T follicular helper cell (primary cell): ENCODE measurements around the gene RND1.
"Not testable (repeated sequence)": the region's sequence is repeated elsewhere in the genome, so short reads cannot be mapped to it uniquely, and the experiment has no call there.

Source experiments
- DNase-seq: peaks from one replicate; pipeline ENCODE4 v3.0.0-alpha.2; 2020; ENCODE audit warnings: low read depth
- total RNA-seq, 2 experiments: gene quantifications; one replicate each; lab custom pipeline; 2026; lab: John Stamatoyannopoulos, UW

The RND1 gene
- 3.0 reads per million in 2 experiments for total RNA-seq

DNA sequence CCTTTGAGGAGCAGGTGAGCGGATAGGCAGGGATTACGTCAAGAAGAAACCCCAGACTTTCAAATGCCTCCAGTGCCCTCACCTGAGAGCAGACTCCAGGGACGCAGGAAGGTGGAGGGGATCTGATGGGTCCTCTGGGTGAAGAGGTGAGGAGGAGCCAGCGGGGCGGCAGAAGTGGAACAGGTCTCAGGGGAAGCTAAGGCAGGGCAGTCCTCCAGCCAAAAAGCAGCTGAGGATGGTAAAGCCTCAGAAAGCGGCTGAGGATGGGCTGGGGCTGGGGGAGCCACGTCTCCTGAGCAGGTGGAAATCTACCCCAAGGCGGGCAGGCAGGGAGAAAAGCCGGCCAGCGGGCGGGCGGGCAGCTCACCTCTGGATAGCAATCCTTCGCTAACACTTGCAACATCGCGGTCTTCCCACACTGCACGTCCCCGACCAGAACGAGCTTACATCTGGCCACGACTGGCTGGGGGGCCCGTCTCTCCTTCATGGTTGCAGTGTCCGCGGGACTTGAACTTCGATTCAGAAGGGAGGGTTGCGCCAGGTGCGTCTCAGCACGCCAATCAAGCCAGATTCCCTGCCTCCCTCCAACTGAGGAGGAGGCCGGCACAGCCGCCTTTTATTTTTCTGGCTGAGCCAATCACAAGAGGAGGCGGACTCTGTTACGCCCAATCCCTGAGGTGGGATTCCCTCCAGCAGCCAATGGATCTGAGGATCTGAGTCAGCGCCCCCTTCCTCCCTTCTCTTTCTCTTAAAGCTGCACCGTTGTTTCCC is at the start of gene RND1:
Gene RND1, minus strand, starts transcription at position 590 of the 771 bp plus-strand sequence. Its CDS starts 103 bp downstream, at position 487.
- DNase-seq = peak; percentile 81

DNA sequence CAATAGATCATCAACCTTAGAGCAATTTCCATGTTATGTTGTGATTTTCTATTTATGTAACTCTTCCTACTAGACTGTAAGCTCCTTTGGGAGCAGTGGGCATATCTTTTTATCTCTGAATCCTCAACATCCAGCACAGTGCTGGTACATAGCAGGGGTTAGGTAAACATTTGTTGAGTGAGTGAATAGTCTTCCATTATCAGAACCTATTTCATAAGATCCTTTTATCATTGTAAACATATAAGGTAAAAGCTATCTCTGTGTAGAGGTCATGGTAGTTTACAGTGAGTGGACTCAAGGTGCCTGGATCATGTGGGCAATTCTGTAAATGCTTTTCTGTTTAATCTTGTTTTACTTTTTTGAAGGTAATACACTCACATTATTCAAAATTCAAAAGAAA is 44.5 kb upstream of the RND1 start:
- DNase-seq = no peak

DNA sequence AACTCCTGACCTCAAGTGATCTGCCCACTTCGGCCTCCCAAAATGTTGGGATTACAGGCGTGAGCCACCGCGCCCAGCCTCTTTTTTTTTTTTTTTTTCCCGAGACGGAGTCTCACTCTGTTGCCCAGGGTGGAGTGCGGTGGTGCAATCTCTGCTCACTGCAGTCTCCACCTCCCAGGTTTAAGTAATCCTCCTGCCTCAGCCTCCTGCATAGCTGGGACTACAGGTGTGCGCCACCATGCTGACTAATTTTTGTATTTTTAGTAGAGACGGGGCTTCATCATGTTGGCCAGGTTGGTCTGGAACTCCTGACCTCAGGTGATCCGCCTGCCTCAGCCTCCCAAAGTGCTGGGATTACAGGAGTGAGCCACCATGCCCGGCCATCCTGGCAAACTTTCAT is 44.0 kb upstream of the RND1 start:
- not testable (repeated sequence) for DNase-seq

DNA sequence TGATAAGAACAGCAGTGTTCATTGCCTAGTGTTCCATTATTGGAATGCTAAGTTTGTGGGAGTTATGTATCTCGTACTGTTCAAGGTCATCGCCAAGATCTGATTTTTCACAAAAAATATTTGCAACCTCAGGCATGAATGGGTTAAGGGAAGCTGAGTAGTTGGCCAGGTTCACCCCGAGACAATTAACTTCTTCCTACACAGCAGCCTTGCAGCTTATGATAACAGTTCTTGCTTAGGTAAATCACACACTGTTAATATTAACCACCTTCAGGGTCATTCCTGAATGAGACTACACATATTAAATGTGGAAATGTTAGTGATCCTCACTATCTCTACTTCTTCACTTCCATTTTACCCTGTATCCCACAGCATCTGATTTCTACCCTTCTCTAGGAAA is 41.6 kb upstream of the RND1 start:
- DNase-seq = no peak

DNA sequence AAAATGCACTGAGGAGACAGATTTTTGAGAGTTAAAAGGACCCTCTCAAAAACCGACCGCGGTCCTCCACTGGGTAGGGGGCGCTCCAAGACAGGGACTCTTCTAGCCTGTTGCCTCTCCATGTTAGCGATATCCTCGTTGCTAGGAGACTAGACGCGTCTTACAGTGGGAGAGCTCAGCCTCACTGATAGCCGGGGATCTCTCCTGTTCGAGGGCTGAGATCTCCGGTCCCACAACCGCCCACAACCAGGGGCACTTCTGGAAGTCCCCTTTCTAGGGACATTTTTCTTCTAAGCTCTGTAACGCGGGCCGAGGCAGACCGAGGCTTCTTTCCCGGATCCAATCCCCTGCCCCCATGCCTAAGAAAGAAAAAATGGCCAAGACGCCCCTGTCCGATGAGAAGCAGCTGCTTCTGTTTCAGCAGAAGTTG is 38.3 kb upstream of the RND1 start:
- DNase-seq = peak; percentile 77

DNA sequence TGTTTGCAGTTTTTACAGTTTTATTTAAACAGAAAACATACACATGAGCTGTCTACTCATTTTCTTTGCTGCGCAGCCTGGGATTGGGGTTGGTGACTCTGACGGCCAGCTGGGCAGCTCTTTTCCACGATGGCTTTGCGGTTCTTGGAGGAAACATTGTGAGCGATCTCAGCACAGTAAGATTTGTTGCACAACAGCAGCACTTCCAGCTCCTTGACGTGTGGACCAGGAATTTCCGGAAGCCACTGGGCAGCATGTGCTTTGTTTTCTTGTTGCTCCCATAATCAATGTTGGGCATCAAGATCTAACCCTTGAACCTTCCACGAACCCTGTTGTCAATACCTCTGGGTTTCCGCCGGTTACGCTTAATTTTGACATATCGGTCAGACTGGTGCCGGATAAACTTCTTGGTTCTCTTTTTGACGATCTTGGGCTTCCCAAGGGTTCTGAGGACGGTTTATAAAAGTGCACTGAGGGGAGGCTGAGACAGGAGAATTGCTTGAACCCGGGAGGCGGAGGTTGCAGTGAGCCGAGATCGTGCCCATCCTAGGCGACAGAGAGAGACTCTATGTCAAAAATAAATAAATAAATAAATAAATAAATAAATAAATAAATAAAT is 37.8 kb upstream of the RND1 start:
- no peak for DNase-seq

DNA sequence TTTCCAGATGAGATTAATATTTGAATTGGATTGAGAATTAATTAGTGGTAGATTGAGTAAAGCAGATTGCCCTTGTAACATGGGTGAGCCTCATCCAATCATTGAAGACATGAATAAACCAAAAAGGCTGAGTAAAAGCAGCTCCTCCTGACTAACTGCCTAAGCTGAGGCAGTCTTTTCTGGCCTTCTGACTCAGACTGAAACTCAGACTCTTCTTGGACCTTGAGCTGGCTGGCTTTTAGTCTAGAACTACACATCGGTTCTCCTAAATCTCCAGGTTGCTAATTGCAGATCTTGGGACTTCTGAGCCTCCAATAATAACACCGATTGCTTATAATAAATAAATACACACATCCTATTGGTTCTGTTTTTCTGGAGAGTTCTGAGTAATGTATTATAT is 35.6 kb upstream of the RND1 start:
- DNase-seq = no peak

DNA sequence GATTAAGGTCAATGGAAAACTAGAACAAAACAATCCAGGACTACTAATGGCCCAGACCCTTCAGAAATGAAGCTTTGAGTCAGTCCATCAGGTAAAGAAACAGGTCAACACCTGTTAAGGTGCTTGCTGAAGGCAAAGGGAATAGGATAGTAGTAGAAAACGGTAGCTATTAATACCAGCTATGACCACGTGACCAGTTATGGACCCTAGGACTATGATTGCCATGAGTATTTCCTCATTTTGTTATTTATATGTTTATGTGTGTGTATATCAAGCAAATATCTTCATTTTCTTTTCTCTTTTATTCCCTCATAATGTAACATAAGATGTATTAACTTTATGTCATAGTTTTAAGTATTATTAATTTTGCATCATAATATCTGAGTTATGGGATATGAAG is 34.0 kb upstream of the RND1 start:
- DNase-seq = no peak

DNA sequence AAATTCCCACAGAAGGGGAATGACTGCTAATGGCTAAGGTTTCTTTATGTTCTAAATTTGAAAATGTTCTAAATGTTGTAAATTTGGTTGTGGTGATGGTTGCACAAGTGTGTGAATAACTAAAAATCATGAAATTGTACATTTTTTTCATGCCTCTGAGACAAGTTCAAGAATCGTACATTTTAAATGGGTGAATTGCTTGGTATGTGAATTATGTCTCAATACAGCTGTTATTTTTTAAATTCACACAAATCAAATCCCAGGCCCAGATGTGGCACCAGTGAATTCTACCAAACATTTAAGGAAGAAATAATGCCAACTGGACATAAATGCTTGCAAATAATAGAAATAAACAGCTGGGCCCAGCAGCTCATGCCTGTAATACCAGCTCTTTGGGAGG is 28.6 kb upstream of the RND1 start:
- DNase-seq = no peak

DNA sequence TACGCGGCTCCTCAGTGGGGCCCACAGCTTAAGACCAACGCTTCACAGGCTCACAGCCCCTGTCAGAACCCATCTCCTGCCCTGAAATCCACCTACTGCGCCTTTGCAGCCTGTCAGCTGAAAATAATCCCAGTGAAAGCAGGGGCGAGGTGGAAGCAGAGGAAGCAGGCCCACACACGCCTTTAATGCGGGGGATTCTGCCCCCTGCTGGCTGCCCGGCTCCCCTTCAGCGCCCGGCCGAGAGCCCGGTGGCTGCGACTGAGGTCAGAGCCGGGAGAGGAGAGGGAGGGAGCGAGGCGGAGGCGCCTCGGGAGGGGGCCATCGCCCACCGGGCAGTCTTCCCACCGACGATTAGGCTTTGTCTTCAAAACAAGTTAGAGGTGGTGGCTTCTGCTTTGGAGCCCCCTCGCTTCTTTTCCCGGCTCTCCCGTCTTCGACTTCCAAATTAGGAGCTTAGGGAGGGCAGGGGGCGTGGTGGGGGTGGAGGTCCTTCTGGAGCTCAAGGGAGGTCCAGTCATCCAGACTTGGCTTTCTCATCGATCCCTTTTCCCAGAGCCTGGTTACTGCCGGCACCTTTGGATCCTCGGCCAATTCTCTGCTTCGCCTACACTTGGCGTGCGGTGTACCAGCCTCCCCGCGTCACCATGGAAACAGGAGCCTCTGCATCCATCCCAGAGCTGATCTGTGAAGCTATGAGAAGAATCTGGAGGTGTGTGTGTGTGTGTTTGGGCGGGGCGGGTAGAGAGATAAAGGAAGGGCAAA is 25.2 kb upstream of the RND1 start:
- DNase-seq = peak; percentile 60

DNA sequence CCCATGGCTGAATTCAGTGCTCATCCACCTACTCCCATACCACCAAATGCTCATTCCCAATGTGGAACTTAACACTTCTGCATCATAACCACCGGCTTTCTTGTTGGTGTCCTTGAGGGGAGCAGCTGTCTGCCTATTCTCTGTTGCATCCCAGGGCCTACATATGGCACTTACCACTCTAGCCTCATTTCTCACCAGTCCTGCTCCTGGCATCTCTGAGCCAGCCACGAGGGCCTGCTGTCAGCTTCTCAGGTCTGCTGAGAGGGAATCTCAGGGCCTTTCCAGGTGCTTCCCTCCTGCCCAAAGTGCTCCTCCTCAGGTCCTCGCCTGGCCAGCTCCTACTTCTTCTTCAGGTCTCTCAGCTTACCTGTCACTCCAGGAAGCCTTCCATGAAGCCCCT is 24.0 kb upstream of the RND1 start:
- DNase-seq = no peak

DNA sequence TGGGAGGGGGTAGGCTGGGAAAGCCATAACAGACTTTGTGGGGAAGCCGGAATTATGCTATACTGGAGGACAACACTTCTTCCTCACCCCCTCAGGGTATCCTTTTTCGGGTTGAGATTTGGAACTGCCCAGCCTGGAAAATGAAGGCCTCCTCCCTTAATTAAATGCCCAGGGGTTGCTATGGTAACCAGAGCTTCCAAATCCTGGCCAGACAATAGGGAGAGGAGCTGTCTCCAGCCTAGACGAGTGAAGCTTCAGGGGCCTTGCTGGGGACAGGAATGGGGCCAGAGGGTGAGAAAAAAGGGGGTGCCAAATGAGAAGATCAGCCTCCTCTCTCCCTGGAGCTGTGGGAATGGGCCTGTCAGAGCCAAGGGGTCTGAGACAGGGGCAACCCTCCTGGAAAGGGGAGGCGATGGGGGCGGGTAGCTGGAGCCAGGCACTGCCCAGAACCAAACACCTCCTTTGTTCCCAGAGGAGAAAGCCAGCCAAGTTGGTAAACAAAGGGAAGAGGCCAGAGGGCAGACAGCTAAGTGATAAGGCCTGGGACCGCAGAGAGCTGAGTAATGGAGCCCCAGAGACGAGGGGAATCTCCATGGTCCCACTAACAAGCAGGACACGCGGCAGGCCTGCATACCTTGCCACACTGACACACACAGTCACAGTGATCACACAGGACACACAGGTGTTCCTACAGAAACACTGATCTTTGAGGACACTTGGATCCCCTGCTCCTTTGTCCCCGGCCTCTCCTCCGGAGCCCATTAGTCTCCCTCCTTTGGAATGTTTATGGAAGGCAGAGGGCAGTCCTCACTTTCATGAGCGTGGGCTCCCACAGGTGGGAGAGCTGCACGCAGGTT is 17.9 kb upstream of the RND1 start:
- DNase-seq = no peak

DNA sequence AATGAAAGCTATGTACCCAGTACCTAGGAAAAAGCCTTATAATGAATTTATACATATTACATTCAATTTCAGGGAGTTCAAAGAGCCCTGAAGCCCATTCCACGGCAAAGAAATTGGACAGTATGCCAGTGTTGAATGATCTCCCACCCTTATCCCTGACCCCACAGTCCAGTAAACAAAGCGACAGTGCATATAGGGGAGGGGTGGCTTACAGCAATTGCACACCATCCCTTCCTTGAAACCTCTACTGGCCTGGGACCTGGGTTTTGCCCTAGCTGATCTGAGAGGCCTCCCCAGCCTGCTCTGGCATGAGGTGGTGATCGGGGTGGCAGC is 17.3 kb upstream of the RND1 start:
- DNase-seq = no peak

DNA sequence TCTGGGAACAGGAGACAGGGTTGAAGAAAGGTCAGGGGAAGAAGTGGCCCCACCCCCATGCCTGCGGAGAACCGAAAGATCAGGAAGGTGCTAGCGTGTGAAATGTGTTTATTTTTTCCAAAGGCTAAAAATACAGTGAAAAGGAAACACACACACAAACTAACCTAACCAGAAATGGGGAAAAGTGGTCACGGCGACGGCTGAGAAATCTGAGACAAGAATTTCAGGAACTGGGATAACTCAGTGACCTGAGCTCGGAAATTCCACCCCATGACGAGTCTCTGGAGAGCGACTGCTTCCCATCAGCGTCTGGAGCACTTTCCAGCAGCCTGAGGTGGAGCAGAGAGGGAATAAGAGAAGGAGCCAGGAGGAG is 16.6 kb upstream of the RND1 start:
- no peak for DNase-seq

DNA sequence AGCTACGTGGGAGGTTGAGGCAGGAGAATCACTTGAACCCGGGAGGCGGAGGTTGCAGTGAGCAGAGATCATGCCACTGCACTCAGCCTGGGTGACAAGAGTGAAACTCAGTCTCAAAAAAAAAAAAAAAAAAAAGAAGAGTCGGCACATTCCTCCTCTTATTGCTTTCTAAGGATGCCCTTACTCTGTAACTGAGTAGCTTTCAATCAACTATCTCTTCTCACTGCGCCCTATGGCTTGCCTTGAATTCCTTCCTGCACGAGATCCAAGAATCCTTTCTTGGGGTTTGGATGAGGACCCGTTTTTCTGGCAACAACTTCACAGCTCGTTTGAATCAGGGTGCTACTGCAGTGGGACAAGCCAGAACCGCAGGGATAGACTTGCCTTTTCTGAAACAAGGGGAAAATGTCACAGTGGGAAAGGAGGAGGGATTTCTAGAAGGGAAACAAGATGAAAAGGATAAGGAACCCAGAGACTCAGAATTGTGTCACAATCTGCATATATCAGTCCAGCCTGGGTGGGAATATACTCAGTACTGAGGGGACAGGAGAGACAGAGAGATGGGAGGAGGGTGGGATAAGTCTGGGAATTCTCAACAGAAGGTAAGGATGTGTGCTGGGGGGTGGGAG is 16.1 kb upstream of the RND1 start:
- no peak for DNase-seq

DNA sequence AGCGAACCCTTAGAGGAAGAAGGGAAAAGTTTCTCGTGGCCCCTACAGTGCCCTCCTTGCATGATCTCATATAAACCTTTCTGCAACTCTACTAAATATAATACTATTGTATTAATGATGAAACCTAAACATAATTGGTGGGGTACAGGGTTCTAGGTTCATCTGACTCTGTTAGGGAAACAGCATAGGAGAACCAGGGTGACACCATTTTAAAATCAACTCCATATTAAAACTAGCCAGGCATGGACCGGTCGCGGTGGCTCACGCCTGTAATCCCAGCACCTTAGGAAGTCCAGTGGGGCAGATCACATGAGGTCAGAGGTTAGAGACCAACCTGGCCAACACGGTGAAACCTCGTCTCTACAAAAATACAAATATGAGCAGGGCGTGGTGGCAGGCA is 15.0 kb upstream of the RND1 start:
- DNase-seq = no peak

DNA sequence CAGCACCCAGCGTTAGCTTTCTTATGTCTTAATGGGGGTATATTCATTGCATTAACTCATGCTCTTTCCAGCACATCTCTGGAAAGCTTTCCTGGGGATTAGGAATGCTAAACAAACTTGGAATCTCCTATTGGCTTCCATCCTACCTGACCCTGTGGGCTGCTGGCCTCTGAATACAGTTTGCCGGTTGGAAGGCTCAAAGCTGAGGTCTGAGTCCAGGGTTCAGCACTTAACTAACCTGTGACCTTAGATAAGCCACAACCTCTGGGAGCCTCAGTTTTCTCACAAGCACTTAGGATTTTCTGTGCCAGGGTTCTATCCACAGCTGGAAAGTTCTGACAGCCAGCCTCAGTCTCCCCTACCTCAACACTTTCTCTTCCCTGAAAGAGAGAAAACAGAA is 12.9 kb upstream of the RND1 start:
- DNase-seq = no peak

DNA sequence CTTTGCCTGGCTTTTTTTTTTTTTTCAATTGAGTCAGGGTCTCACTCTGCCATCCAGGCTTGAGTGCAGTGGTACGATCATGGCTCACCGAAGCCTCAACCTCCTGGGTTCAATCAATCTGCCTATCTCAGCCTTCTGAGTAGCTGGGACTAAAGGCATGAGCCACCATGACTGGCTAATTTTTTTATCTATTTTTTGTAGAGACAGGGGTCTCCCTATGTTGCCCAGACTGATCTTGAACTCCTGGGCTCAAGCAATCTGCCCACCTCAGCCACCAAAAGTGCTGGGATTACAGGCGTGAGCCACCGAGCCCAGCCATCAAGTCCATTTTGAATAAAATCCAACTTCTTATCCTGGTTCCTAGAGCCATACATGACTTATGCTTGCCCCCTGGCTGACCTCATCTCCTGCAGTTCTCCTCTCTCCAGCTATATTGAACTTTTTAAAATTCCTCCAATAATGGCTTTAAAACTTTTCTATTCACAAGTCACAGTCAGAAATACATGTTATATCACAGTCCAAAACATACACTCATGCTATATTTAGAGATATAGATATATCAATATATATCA is 10.4 kb upstream of the RND1 start:
- no peak for DNase-seq

DNA sequence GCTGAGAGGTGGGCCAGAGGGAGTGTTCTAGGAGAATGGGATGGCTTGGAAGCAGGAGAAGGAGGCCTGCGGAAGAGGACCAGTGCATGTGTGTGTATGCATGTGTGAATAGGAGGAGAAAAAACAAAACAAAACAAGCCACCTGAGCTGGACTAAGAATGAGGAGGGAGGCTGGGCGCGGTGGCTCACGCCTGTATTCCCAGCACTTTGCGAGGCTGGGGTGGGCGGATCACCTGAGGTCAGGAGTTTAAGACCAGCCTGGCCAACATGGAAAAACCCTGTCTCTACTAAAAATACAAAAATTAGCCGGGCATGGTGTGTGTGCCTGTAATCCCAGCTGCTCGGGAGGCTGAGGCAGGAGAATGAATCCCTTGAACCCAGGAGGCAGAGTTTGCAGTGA is 7.9 kb upstream of the RND1 start:
- DNase-seq = not testable (repeated sequence)

DNA sequence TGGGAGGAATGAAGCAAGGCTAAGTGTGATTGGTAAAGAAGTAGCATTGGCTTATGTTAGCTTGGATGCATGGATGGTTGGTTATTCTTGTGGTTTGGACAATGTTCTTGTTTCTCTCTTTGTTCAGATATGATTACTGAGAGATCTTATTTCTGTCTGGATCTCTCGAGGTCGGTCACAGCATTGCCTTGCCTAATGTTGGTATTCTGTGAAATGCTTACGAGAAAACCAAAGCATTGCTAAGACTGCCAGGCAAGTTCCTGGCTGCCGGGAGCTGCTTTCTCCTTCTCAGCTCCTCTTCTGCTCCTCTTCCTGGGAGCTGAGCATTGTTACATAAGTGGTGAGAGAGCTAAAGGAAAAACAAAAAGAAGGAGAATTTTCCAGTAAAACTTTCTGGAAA is 7.4 kb upstream of the RND1 start:
- no peak for DNase-seq

DNA sequence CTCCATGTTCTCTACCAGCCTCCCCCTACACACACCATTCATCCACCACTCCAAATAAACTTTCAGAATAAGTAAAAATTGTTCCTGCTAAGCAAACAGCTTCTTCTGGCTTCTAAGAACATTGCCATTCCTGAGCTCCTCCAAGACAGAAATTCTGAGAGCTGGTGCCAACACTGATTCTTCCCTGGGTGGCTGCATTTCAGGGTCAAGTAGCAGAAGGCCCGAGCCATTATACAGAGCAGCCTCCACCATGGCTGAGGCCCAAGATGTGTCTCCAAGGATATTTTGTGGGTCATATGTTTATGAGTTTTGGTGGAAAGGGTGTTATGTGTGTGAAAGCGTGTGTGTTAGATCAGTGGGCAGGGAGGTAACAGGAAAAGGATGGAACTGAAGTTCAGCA is 3.5 kb upstream of the RND1 start:
- DNase-seq = no peak
